ENCODE measurements around the gene MANBA.

DNA sequence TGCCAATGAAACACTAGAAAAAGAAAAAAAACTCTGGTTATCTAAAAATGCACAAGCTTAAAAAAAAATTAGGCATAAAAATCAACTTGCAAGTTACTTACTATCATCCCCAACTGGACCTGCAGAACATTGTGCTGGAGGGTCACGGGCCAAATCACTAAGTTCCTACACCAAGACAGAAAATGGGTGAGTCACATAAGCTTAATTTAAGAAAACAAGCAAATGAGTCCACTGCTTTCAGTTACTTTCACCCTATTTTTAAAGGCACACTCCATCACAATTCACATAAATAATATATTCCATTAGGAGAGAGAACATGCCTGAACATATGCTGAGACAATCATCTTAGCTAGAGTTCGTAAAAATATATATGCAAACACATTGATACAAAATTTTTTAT, 48.9 kb upstream of the MANBA start:
- no peak for TF ChIP-seq CTCF (IDR thresholded peaks at IDR 0.05)
- no peak for TF ChIP-seq POLR2A (IDR thresholded peaks at IDR 0.05)

All from uterus (tissue), 2 donors.